PFSK-1 (cell line): ENCODE data around the gene BLID.

ENCODE experiments used
- TAF1 ChIP-seq: IDR thresholded peaks from 2 replicates; pipeline ENCODE4 v1.6.1; 2012; ENCODE audit warnings: low read length, control low read depth, borderline replicate concordance; ENCODE audit not compliant: insufficient read depth
- TF ChIP-seq, protein P1 (sequence below), 2 experiments: IDR thresholded peaks; 2 replicates each; pipeline versions ENCODE4 v1.6.1 to v1.8.0; 2011 to 2012; ENCODE audit warnings: low read depth in 2 of 2, low read length in 2 of 2, control low read depth in 1 of 2, inconsistent platforms in 1 of 2, mild to moderate bottlenecking in 1 of 2, moderate library complexity in 1 of 2; ENCODE audit not compliant: insufficient read depth in 1 of 2

DNA sequence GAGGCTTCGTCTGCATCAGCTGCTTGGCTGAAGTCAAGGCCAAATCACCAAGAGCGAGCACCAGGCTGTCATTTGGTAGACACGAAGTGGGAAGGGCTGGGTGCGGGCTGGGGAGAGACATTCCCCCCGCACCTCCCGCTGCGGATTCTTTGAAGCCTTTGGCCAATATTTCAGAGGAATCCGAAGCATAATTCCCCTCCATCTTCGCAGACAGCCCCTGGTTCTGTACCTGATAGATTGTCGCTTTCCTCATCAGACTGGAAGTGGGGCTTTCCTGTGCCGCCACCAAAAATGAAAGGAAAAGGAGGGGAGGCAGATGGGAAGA is 15.3 kb downstream of the BLID start:
- 0 out of 2 replicates have a peak, but pooled peaks have one; percentile 7 for TF ChIP-seq TAF1
- TF ChIP-seq, protein P1, sequence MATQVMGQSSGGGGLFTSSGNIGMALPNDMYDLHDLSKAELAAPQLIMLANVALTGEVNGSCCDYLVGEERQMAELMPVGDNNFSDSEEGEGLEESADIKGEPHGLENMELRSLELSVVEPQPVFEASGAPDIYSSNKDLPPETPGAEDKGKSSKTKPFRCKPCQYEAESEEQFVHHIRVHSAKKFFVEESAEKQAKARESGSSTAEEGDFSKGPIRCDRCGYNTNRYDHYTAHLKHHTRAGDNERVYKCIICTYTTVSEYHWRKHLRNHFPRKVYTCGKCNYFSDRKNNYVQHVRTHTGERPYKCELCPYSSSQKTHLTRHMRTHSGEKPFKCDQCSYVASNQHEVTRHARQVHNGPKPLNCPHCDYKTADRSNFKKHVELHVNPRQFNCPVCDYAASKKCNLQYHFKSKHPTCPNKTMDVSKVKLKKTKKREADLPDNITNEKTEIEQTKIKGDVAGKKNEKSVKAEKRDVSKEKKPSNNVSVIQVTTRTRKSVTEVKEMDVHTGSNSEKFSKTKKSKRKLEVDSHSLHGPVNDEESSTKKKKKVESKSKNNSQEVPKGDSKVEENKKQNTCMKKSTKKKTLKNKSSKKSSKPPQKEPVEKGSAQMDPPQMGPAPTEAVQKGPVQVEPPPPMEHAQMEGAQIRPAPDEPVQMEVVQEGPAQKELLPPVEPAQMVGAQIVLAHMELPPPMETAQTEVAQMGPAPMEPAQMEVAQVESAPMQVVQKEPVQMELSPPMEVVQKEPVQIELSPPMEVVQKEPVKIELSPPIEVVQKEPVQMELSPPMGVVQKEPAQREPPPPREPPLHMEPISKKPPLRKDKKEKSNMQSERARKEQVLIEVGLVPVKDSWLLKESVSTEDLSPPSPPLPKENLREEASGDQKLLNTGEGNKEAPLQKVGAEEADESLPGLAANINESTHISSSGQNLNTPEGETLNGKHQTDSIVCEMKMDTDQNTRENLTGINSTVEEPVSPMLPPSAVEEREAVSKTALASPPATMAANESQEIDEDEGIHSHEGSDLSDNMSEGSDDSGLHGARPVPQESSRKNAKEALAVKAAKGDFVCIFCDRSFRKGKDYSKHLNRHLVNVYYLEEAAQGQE (IDR thresholded peaks at IDR 0.05; ENCODE audit: insufficient read depth in 1 of 2, low read depth in 2 of 2, low read length in 2 of 2): no peak
